PC-9 (cell line): Measurements from ENCODE around the gene BANP. TPM values are rescaled to one million over a fixed set of nuclear protein-coding genes. Genes with fewer than 3 reads are reported as not detected.
A peak's percentile ranks its signal among the peaks of the same experiment; 100 is the strongest.

Source experiments
- BruUV-seq: library from RNA; stranded (reverse); fragments of 400-500 nt; replicated peaks from 2 replicates; lab custom pipeline; 2021; lab: Mats Ljungman, UMichigan
- CTCF ChIA-PET: fragments of 300-600 bp; sonication (Branson Sonifier 250); formaldehyde crosslinking; loops from one replicate; lab custom pipeline; 2022; ENCODE audit warnings: antibody characterized with exemption; lab: Charles Lee
- POLR2A ChIA-PET: fragments of 300-600 bp; sonication (Branson Sonifier 250); formaldehyde crosslinking; loops from one replicate; lab custom pipeline; 2022; ENCODE audit warnings: antibody characterized with exemption; ENCODE audit not compliant: unreplicated experiment; lab: Charles Lee
- DNase-seq, 2 experiments: peaks; one replicate each; pipeline versions ENCODE4 v3.0.0 to v3.0.0-alpha.2; 2015 to 2022; ENCODE audit warnings: mixed read lengths in 1 of 2
- H2AFZ ChIP-seq: fragments of 200-600 bp; sonication (generic); 2 replicates; pipeline ENCODE4 v1.8.1; 2017; ENCODE audit warnings: antibody characterized with exemption
- H3F3A ChIP-seq: fragments of 200-600 bp; sonication (generic); 2 replicates; pipeline ENCODE4 v1.8.1; 2017; ENCODE audit warnings: antibody characterized with exemption, mild to moderate bottlenecking, low read depth; ENCODE audit not compliant: insufficient read depth
- H3K27ac ChIP-seq: fragments of 200-600 bp; sonication (generic); 2 replicates; pipeline ENCODE4 v1.6.1; 2016; ENCODE audit warnings: mixed run types
- H3K27me3 ChIP-seq: fragments of 200-600 bp; sonication (generic); 2 replicates; pipeline ENCODE4 v1.6.1; 2016; ENCODE audit warnings: low read depth, mixed run types; ENCODE audit not compliant: insufficient read depth
- H3K36me3 ChIP-seq: fragments of 200-600 bp; sonication (generic); 2 replicates; pipeline ENCODE4 v1.6.1; 2016; ENCODE audit warnings: low read depth, mixed run types
- H3K4me1 ChIP-seq: fragments of 200-600 bp; sonication (generic); replicated peaks from 2 replicates; pipeline ENCODE4 v1.6.1; 2016; ENCODE audit warnings: mixed run types; ENCODE audit not compliant: insufficient read depth
- H3K4me2 ChIP-seq: fragments of 200-600 bp; sonication (generic); 2 replicates; pipeline ENCODE4 v1.6.1; 2017; ENCODE audit warnings: mixed run types
- H3K4me3 ChIP-seq: fragments of 200-600 bp; sonication (generic); 2 replicates; pipeline ENCODE4 v1.6.1; 2016; ENCODE audit warnings: mixed run types
- H3K79me2 ChIP-seq: fragments of 200-600 bp; sonication (generic); 2 replicates; pipeline ENCODE4 v1.6.1; 2017; ENCODE audit warnings: low read depth, mixed run types
- H3K9me2 ChIP-seq: fragments of 200-600 bp; sonication (generic); 2 replicates; pipeline ENCODE4 v1.8.1; 2017; ENCODE audit warnings: mild to moderate bottlenecking; ENCODE audit not compliant: insufficient read depth
- H3K9me3 ChIP-seq: fragments of 200-600 bp; sonication (generic); 2 replicates; pipeline ENCODE4 v1.8.1; 2016; ENCODE audit warnings: low read depth; ENCODE audit not compliant: insufficient read depth
- H4K20me1 ChIP-seq: fragments of 200-600 bp; sonication (generic); 2 replicates; pipeline ENCODE4 v1.8.1; 2017; ENCODE audit not compliant: insufficient read depth
- CTCF ChIP-seq: fragments of 200-600 bp; sonication (generic); conservative IDR thresholded peaks from 2 replicates; pipeline ENCODE4 v1.6.1; 2017; ENCODE audit warnings: mixed run types, antibody characterized with exemption, mild to moderate bottlenecking, moderate library complexity
- EZH2 ChIP-seq: fragments of 200-600 bp; sonication (generic); IDR thresholded peaks from 2 replicates; pipeline ENCODE4 v1.8.0; 2017; ENCODE audit warnings: antibody characterized with exemption, low read depth
- intact Hi-C: fragments of 100-400 bp; cut with micrococcal nuclease; formaldehyde crosslinking; loops from one replicate; pipeline ENCODE4 v1.10.0; 2022; ENCODE audit not compliant: unreplicated experiment
- total RNA-seq: library from RNA; stranded (reverse); gene quantifications from 2 replicates; pipeline ENCODE4 v1.2.3, GENCODE V29; 2021

The BANP gene
- total RNA-seq, 1 experiment from 2014 or later = 73.2 TPM

GRCh38 chr16:87922250-87922871 is 28.9 kb upstream of the BANP start:
- no peak overlapping the region for H3K4me3 ChIP-seq
- no peak overlapping the region for H2AFZ ChIP-seq
- no peaks in the 10 kb centered on the region for H4K20me1 ChIP-seq
- ChIA-PET CTCF (no interaction called here), POLR2A (interaction anchor here (0.7 kb wide), 1 partner anchor 53 kb away, joined by 3 read pairs; no protein-coding TSS in a partner anchor)
- H3K9me2 ChIP-seq = no peaks in the 10 kb centered on the region
- no peak for TF ChIP-seq CTCF
- no peak for TF ChIP-seq EZH2
- peak in 1 of 2 experiments; percentile 29 for DNase-seq
- H3K9me3 ChIP-seq = no peaks in the 10 kb centered on the region
- no peaks in the 10 kb centered on the region for H3K4me1 ChIP-seq
- H3K4me2 ChIP-seq = no peak overlapping the region
- H3K27ac ChIP-seq = no peak overlapping the region
- H3K79me2 ChIP-seq = no peaks in the 10 kb centered on the region
- peaks cover 5% of the 10 kb centered on the region; the same call in 1 of the 2 replicates for H3K27me3 ChIP-seq
- H3K36me3 ChIP-seq = no peaks in the 10 kb centered on the region
- H3F3A ChIP-seq = no peaks in the 10 kb centered on the region; the same call in 1 of the 2 replicates
- BruUV-seq = no TSS peak
- intact Hi-C loops = no loop called here

DNA sequence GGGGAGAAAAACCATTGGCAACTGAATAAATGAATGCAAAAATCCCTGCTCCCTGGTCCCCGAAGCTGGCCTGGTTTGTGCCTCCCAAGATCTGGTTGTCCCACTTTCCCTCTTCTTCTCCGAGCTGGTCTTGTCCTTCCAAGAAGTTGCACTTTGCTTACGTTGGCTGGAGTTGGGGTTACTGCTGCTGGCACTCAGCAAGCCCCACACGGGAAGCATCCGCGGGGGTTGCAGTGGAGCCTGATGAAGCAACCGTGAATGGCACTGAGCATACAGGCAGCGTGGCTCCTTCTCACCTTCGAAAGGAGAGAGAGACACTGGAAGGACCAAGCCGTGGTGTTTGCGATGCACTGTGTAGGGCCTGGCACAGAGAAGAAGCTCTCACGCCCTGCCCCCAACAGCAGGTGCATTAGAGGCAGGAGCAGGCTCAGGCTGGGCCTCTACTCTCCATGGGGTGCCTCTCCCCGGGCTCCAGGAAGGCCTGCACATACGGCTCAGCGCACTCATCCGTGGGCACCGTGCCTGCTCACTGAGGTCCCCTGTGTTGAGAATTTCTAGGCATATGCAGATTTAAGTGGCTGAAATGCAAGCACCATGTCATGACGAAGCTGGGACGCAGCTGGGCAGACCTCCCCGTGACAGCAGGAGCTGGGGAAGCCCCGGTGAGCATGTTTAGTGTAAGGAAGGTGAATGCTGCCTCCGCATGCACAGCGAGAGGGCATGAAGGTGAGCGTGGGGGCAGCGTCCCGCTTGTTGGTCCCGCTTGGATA is 27.0 kb upstream of the BANP start:
- ChIA-PET POLR2A (no interaction called here), CTCF (no interaction called here)
- intact Hi-C loops = no loop called here
- TF ChIP-seq CTCF = no peak
- no peak for TF ChIP-seq EZH2
- Histone ChIP-seq H3F3A (no peaks in the 10 kb centered on the region), H3K79me2 (no peaks in the 10 kb centered on the region), H3K27ac (no peak overlapping the region), H2AFZ (no peak overlapping the region), H3K4me2 (no peak overlapping the region), H3K4me3 (no peak overlapping the region), H3K27me3 (peaks cover 5% of the 10 kb centered on the region; the same call in 1 of the 2 replicates), H3K9me2 (no peaks in the 10 kb centered on the region), H3K4me1 (no peaks in the 10 kb centered on the region), H3K9me3 (no peaks in the 10 kb centered on the region), H3K36me3 (no peaks in the 10 kb centered on the region), H4K20me1 (no peaks in the 10 kb centered on the region)
- no peak for DNase-seq
- BruUV-seq = no TSS peak

DNA sequence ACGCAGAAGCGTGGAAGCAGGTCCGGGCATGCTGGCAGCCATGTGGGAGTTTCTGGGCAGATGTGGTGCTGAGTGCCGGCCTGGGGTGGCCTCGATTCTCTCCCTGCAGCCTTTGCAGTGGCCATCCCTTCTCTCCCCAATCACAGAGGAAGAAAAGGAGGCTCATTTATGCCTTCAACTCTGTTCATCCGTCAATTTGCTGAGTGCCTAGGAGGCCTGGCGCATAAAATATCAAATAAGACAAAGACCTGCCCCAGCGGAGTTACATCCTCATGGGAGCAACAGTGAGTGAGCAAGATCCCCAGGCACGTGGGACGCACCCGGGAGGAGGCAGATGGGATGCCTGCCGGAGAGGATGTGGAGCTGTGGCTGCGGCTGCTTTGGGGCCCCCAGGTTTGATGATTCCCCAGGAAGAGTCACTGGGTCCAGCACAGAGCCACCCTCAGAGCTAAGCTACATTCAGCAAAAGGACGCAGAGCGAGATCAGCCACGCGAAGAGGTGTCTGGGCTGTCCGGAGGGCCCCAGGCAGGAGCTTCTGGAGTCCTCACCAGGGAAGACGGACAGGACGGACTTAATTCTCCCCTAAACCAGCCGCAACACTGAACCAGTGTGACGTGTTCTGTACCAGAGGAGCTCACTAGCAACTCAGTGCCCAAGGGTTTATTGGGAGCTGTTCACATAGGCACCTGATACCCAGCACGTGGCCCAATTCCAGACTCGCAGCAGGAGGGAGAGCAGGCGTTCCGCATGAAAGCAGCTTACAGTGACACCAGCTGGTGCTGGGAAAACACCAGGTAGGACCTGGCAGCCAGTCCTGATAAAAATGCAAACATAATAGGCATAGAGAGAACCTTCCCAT is 26.2 kb upstream of the BANP start:
- Histone ChIP-seq H3K4me2 (no peak overlapping the region), H3K9me2 (no peaks in the 10 kb centered on the region), H3F3A (no peaks in the 10 kb centered on the region), H3K4me3 (no peak overlapping the region), H3K27ac (no peak overlapping the region), H3K36me3 (no peaks in the 10 kb centered on the region), H4K20me1 (no peaks in the 10 kb centered on the region), H3K9me3 (no peaks in the 10 kb centered on the region), H3K27me3 (peaks cover 5% of the 10 kb centered on the region; the same call in 1 of the 2 replicates), H2AFZ (no peak overlapping the region), H3K4me1 (no peaks in the 10 kb centered on the region), H3K79me2 (no peaks in the 10 kb centered on the region)
- intact Hi-C loops = no loop called here
- no TSS peak for BruUV-seq
- peak; percentile 72 to 74 for DNase-seq
- POLR2A ChIA-PET = interaction anchor here (0.6 kb wide), 1 partner anchor 50 kb away, joined by 13 read pairs; no protein-coding TSS in a partner anchor
- CTCF ChIA-PET = no interaction called here
- no peak for TF ChIP-seq EZH2
- no peak for TF ChIP-seq CTCF
